MM.1S (cell line): ENCODE measurements around the gene ARHGAP23.

Experiments
- EZH2 ChIP-seq: fragments of 300-600 bp; sonication (generic); optimal IDR thresholded peaks from 2 replicates; pipeline ENCODE3; 2017; ENCODE audit warnings: low read depth, mild to moderate bottlenecking, antibody characterized with exemption, low read length, mixed read lengths
- EZH2phosphoT487 ChIP-seq: fragments of 300-600 bp; sonication (generic); IDR thresholded peaks from 2 replicates; pipeline ENCODE4 v1.6.1; 2018; ENCODE audit warnings: antibody characterized with exemption, low read length
- TF ChIP-seq, protein P1 (sequence below): fragments of 300-600 bp; sonication (generic); IDR thresholded peaks from 2 replicates; pipeline ENCODE4 v1.5.1; 2016; ENCODE audit warnings: antibody characterized with exemption, low read length, mixed read lengths

DNA sequence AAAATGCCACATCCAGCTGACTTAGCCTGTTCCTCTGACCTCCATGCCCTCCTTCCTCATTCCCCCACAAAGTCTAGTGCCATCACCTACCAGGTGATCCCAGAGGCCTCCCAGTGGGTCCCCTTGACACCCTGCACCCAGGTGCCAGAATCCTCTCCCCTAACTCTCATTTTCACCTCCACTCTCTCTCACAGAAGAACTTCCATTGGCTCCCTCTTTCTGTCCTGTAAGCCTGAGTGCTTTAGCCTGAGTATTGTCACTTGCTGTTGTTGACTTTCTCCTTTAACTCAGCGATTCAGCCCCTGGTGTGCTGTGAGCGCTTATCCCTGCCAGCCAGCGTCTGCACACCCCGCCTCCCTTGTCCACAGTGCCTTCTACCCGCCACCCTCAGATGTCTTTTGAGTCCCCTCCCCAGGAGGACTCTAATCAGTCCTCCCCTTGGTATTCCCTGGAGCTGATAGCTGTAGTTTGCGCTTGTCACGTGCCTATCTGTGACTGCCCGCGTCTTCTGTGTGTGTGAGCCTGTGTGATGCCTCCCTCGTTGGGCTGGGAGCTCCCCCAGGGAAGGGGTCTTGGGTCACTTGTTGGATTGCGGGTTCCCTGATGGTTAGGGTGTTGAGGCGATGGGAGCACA is 31.9 kb downstream of the ARHGAP23 start:
- TF ChIP-seq, protein P1, sequence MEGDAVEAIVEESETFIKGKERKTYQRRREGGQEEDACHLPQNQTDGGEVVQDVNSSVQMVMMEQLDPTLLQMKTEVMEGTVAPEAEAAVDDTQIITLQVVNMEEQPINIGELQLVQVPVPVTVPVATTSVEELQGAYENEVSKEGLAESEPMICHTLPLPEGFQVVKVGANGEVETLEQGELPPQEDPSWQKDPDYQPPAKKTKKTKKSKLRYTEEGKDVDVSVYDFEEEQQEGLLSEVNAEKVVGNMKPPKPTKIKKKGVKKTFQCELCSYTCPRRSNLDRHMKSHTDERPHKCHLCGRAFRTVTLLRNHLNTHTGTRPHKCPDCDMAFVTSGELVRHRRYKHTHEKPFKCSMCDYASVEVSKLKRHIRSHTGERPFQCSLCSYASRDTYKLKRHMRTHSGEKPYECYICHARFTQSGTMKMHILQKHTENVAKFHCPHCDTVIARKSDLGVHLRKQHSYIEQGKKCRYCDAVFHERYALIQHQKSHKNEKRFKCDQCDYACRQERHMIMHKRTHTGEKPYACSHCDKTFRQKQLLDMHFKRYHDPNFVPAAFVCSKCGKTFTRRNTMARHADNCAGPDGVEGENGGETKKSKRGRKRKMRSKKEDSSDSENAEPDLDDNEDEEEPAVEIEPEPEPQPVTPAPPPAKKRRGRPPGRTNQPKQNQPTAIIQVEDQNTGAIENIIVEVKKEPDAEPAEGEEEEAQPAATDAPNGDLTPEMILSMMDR = no peak
- TF ChIP-seq EZH2 (no peak), EZH2phosphoT487 (no peak)
